A549 treated with AZD2906 at 1 μM for 4 hours (cell line): ENCODE data around the gene MVB12A. TPM values are rescaled to one million over a fixed set of nuclear protein-coding genes. Genes with fewer than 3 reads are reported as not detected.

Experiments used
- total RNA-seq: library from RNA; stranded (reverse); fragments of 200-300 nt; extraction: Qiagen RNA extraction; gene quantifications from 5 replicates; pipeline ENCODE4 v1.2.3, GENCODE V29; 2022

Gene MVB12A
- total RNA-seq: 30.6 to 42.8 TPM (median 40.1 TPM) in 5 replicates

DNA sequence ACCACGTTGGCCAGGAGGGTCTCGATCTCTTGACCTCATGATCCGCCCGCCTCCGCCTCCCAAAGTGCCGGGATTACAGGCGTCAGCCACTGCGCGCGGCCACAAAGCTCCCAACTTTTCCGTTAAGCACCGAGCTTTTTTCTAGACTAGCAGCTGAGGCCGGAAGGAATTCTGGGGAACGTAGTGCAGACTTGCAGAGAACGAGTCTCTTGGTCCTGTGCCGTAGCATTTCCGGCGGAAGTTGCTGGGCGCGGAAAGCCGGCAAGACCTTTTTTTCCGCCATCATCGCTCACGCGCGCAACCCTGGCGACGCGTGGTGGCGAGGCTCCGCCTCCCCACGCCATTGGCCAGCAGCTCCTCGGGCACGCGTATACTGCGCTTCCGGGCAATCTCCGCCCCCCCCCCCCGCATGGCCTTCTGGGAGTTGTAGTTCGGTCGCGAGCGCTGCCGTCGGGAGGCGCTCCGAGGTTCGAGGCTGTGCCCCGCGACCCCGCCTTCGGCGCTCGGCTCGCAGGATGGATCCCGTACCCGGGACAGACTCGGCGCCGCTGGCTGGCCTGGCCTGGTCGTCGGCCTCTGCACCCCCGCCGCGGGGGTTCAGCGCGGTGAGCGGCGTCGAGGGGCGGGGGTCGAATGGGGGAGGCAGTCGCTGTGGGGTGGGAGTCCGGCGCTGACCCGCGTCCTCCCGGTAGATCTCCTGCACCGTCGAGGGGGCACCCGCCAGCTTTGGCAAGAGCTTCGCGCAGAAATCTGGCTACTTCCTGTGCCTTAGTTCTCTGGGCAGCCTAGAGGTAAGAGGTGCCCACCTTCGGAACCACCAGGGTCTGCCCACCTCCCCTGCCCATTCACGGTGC lies at the start of gene MVB12A:
Gene MVB12A, plus strand, starts transcription at position 427 of the 854 bp plus-strand sequence. Its CDS starts 89 bp downstream, at position 516.

GRCh38 chr19:17376935-17377600 lies 42.8 kb upstream of the MVB12A start, which contains the start of gene PLVAP:
Gene PLVAP, minus strand, starts transcription at chr19:17377342. Its CDS starts 54 bp downstream, at chr19:17377288.

DNA sequence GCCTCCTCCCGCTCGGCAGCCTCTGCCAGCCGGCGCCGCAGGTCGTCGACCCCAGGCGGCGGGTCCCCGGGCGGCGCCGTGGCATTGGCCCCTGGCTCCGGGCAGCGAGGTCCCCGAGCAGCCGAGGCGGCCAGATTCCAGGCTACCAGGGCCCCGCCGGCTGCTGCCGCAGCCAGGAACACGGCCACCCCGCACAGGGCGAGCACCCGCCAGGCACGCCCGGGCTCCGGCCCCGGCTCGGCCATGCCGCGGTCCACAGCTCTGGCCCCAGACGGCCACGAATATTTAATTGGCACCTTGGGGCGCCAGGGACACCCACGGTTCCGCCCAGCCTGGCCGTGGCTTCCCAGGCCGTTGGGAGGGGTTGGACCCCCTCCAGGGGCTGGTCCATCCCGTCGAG lies 25.9 kb upstream of the MVB12A start, which contains the start of gene CCDC194:
Gene CCDC194, minus strand, starts transcription at position 283 of the 400 bp plus-strand sequence. Its CDS starts 38 bp downstream, at position 245.

DNA sequence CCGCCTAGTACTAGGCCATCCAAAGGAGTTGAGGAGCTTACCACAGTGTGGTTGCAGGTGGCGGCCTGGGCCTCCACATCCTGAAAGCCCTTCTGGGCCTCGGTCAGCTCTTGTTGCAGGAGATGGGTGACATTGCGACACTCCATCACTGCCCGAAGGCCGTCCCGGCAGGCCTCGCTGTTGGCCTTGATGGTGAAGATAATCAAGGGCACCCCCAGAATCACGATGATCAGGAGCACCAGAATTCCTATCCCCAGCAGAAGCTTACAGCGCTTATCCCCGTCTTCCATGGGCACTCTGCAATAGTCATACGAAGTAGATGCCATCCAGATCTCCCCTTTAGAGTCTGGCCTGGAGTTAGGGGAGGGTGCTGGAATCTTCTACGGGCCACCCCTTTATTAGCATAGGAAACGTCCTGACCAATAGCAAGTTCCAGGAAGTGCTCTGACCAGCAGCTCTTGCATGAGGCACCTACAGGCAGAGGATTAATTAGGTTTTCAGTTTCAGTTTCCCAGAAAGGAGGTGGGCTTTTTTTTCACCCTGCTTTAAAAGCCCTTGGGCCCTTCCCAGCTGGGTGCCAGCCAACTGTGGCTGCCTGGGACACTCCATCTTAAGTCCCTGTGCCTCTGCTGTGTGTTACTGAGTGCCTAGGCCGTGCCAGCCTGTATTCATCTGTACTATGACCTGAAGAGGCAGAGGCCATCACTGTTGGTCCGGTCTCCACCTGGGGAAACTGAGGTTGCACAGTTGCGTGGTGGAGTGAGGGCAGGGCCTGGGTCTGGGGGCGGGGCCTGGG lies 14.4 kb upstream of the MVB12A start, which contains the start of gene BST2:
Gene BST2, minus strand, starts transcription at position 381 of the 796 bp plus-strand sequence. Its CDS starts 55 bp downstream, at position 326.

GRCh38 chr19:17448131-17448967 lies 28.5 kb downstream of the MVB12A start, which contains the start of gene TMEM221:
Gene TMEM221, minus strand, starts transcription at chr19:17448668. Its CDS starts 206 bp downstream, at chr19:17448462.

DNA sequence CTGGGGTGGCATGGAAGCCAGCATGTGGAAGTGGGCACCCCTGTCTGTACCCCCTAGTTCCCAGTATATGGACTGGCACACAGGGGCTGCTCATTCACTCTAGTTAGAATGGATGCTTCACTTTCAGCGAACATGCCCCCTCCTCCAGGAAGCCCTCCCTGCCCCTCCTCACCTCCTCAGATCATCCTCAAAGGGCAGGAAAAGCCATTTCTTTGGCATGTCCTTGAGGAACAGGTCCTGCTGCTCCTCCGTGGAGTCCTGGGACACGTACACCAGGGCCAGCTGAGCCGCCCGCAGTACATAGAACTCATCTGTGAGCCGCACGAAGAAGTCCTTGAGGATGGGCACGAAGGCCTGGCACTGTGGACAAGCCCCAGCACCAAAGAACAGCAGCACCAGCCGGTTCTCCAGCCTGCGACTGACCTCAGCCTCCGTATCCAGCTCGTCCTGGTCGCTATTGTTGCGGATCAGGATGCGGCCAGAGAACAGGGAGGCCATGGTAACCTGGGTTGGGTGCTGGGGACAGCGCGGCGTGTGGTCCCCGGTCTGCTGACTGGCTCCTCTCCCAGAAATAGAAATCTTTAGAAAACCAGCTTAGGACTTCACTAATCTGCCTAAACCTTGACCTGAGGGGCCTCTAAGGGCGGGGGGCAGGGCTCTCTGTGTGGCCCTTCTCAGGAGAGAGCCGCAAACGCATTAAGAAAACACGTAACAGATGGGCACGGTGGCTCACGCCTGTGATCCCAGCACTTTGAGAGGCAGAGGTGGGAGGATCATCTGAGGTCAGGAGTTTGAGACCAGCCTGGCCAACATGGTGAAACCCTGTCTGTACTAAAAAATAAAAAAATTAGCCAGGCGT lies 40.8 kb downstream of the MVB12A start, which contains the start of gene NXNL1:
Gene NXNL1, minus strand, starts transcription at position 555 of the 859 bp plus-strand sequence. Its CDS starts 57 bp downstream, at position 498.

DNA sequence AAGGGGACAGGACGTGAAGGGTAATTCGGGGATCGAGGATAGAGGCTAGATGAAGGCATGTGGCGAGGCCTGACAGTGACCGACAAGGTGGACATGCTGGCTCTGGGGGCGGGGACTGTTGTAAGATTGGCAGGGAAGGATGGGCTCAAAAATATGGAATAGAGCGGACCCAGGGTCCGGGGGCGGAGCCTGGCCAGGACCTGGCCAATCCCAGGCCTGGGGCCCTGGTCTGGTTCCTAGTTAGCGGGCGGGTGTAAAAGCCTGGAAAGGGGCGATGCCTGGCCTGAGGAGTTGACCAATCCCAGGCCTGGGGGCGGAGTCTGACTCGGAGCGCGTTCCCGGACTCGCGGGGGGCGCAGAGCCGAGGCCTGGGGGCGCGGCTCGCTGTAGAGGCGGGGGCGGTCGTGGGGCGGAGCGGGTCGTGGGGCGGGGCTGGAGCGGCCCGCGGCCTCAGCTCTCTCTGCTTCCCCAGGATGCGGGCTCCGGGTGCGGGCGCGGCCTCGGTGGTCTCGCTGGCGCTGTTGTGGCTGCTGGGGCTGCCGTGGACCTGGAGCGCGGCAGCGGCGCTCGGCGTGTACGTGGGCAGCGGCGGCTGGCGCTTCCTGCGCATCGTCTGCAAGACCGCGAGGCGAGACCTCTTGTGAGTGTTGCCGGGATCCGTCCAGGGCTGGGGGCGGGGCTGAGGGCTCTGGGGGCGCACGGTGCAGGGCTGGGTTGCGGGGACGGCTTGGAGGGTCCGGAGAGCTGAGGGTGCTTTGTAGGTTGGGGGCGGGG lies 50.4 kb downstream of the MVB12A start, which contains the start of gene SLC27A1:
Gene SLC27A1, plus strand, starts transcription at position 457 of the 774 bp plus-strand sequence. Its CDS starts 17 bp downstream, at position 474.

Other genes with a start within 250 kb of the MVB12A start
- 15.1 to 18.3 TPM (median 16.2 TPM) in 5 replicates for gene USE1, start 204.7 kb upstream of the MVB12A start, total RNA-seq
- gene OCEL1, start 193.8 kb upstream of the MVB12A start, total RNA-seq: 12.4 to 13.5 TPM (median 12.8 TPM) in 5 replicates
- 26.5 to 68.6 TPM (median 64.2 TPM) in 5 replicates for gene NR2F6, start 174.1 kb upstream of the MVB12A start, total RNA-seq
- not detected in 5 replicates for gene USHBP1, start 155.3 kb upstream of the MVB12A start, total RNA-seq
- gene BABAM1, start 152.6 kb upstream of the MVB12A start, total RNA-seq: 56.9 to 65.2 TPM (median 60.7 TPM) in 5 replicates
- 0.11 to 0.48 TPM (median 0.47 TPM) in 5 replicates for gene ANKLE1, start 138.1 kb upstream of the MVB12A start, total RNA-seq
- 2.2 to 3.3 TPM (median 3.1 TPM) in 5 replicates for gene ABHD8, start 116.6 kb upstream of the MVB12A start, total RNA-seq
- 55.8 to 85.4 TPM (median 81.6 TPM) in 5 replicates for gene MRPL34, start 114.2 kb upstream of the MVB12A start, total RNA-seq
- gene DDA1, start 110.5 kb upstream of the MVB12A start, total RNA-seq: 51.2 to 57.9 TPM (median 54.8 TPM) in 5 replicates
- gene ANO8, start 85.2 kb upstream of the MVB12A start, total RNA-seq: 2.0 to 3.8 TPM (median 3.3 TPM) in 5 replicates
- gene GTPBP3, start 82.5 kb upstream of the MVB12A start, total RNA-seq: 13.2 to 20.3 TPM (median 19.3 TPM) in 5 replicates
- not detected in 5 replicates for gene PLVAP, start 42.7 kb upstream of the MVB12A start, total RNA-seq
- not detected in 5 replicates for gene CCDC194, start 25.9 kb upstream of the MVB12A start, total RNA-seq
- gene BST2, start 14.4 kb upstream of the MVB12A start, total RNA-seq: 0.12 to 0.22 TPM (median 0.16 TPM) in 5 replicates
- 0.31 to 0.71 TPM (median 0.64 TPM) in 5 replicates for gene TMEM221, start 28.6 kb downstream of the MVB12A start, total RNA-seq
- gene NXNL1, start 40.9 kb downstream of the MVB12A start, total RNA-seq: not detected in 5 replicates
- gene SLC27A1, start 50.5 kb downstream of the MVB12A start, total RNA-seq: 2.2 to 3.0 TPM (median 2.4 TPM) in 5 replicates
- gene PGLS, start 91.6 kb downstream of the MVB12A start, total RNA-seq: 48.4 to 84.4 TPM (median 77.5 TPM) in 5 replicates
- 58.2 to 69.3 TPM (median 67.4 TPM) in 5 replicates for gene COLGALT1, start 135.6 kb downstream of the MVB12A start, total RNA-seq